CD4-positive, alpha-beta T cell (primary cell): ENCODE results near the gene PTGES2. TPM values are rescaled to one million over a fixed set of nuclear protein-coding genes. Genes with fewer than 3 reads are reported as not detected.

Experiments used
- ATAC-seq: fragments of 200-7000 bp; cut with Tn5 transposase; one replicate; pipeline ENCODE4 v1.10.0; 2022; ENCODE audit warnings: mild to moderate bottlenecking; ENCODE audit not compliant: poor library complexity
- CTCF ChIA-PET: fragments of 350-600 bp; sonication (Branson Sonifier 250); formaldehyde crosslinking; loops from one replicate; lab custom pipeline; 2021; ENCODE audit warnings: antibody characterized with exemption, inconsistent platforms; lab: Charles Lee
- POLR2A ChIA-PET: fragments of 350-600 bp; sonication (Branson Sonifier 250); formaldehyde crosslinking; loops from one replicate; lab custom pipeline; 2021; ENCODE audit warnings: antibody characterized with exemption, inconsistent platforms; lab: Charles Lee
- DNase-seq, 14 experiments: peaks; one replicate each; pipeline ENCODE4 v3.0.0-alpha.2; 2013 to 2020; ENCODE audit warnings: mixed read lengths in 2 of 14
- H3K27ac ChIP-seq, 2 donors: one replicate each; pipeline versions ENCODE4 v1.5.1 to v1.7.0; 2013; ENCODE audit warnings: low read length in 2 of 2, low read depth in 1 of 2, mild to moderate bottlenecking in 1 of 2
- H3K27me3 ChIP-seq, 2 experiments: 1 replicate in 1 of 2; 2 replicates in 1 of 2; pipeline versions ENCODE4 v1.6.1 to v1.7.0; 2013; ENCODE audit warnings: low read length in 2 of 2, control low read depth in 1 of 2, mild to moderate bottlenecking in 1 of 2, moderate library complexity in 1 of 2; ENCODE audit not compliant: insufficient read depth in 2 of 2, control insufficient read depth in 1 of 2
- H3K36me3 ChIP-seq: one replicate; pipeline ENCODE4 v1.6.1; 2013; ENCODE audit warnings: low read length, control low read depth; ENCODE audit not compliant: insufficient read depth
- H3K4me1 ChIP-seq: one replicate; pipeline ENCODE4 v1.6.1; 2013; ENCODE audit warnings: low read length, control low read depth; ENCODE audit not compliant: insufficient read depth
- H3K4me3 ChIP-seq: one replicate; pipeline ENCODE4 v1.5.1; 2013; ENCODE audit warnings: mild to moderate bottlenecking, low read length, moderate library complexity
- H3K9me3 ChIP-seq, 2 experiments: 1 replicate in 1 of 2; 2 replicates in 1 of 2; pipeline versions ENCODE4 v1.6.1 to v1.7.0; 2013; ENCODE audit warnings: low read length in 2 of 2, mild to moderate bottlenecking in 2 of 2, control low read depth in 1 of 2, moderate library complexity in 1 of 2; ENCODE audit not compliant: control insufficient read depth in 1 of 2, insufficient read depth in 1 of 2
- H3K27ac Mint-ChIP-seq: one replicate; pipeline ENCODE4 v1.8.0; 2020; ENCODE audit warnings: mixed read lengths
- H3K27me3 Mint-ChIP-seq: one replicate; pipeline ENCODE4 v1.8.0; 2021; ENCODE audit warnings: mixed read lengths
- H3K36me3 Mint-ChIP-seq: one replicate; pipeline ENCODE4 v1.8.0; 2021; ENCODE audit warnings: low read depth, mixed read lengths
- H3K4me1 Mint-ChIP-seq: one replicate; pipeline ENCODE4 v1.8.0; 2021; ENCODE audit warnings: low read depth, mixed read lengths
- H3K4me3 Mint-ChIP-seq: one replicate; pipeline ENCODE4 v1.8.0; 2020; ENCODE audit warnings: mild to moderate bottlenecking, mixed read lengths
- H3K9me3 Mint-ChIP-seq: one replicate; pipeline ENCODE4 v1.8.0; 2020; ENCODE audit warnings: mixed read lengths
- intact Hi-C, 2 experiments: fragments of 100-400 bp; cut with DNase I in 1 of 2; cut with micrococcal nuclease in 1 of 2; formaldehyde crosslinking; loops; one replicate each; pipeline versions ENCODE4 v1.15.1 to v1.9.0; 2023 to 2025; cut with DNase I, micrococcal nuclease
- total RNA-seq, 174 experiments: library from RNA in 2 of 174; stranded (reverse) in 2 of 174; gene quantifications; one replicate each; pipeline ENCODE4 v1.2.3 and lab custom pipeline; 2021 to 2026
- TF ChIP-seq, protein P1 (sequence below): fragments of 200-600 bp; IDR thresholded peaks from one replicate; pipeline ENCODE4 v1.8.0; 2022; ENCODE audit warnings: antibody characterized with exemption, mild to moderate bottlenecking

Gene PTGES2
- total RNA-seq, 2 experiments from 2014 or later: 43.7 to 43.8 TPM

DNA sequence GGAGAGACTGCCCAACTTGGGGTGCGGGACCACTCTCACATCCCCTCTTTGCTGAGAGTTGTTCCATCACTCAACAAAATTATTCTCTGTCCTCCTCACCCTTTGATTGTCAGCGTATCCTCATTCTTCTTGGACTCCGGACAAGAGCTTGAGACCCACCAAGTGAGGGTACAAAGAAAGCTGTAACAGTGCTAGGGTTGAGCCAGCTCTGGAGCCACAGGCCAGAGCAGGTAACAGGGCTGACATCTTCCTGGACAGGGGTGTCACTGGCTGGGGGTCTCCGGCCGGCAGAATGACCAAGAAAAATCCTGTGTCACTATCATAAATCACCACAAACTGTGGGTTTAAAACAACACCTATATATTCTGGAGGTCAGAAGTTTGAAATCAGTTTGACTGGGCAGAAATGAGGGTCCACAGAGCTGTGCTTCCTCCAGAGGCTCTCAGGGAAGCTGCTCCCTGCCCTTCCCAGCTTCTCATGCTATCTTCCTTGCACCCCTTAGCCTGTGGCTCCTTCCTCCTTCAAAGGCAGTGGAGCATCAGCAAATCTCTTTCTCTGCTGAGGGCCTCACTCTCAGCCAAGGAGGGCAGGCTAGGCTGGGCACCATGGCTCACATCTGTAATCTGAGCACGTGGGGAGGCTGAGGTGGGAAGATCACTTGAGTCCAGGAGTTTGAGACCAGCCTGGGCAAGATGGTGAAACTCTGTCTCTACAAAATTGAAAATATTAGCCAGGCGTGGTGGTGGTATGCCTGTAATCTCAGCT, 28.4 kb upstream of the PTGES2 start:
- ATAC-seq (no peak), DNase-seq (no peak)
- Histone ChIP-seq H3K4me3 (no peak overlapping the region), H3K36me3 (no peaks in the 10 kb centered on the region), H3K4me1 (peaks cover 15% of the 10 kb centered on the region), H3K9me3 (no peaks in the 10 kb centered on the region), H3K27ac (no peak overlapping the region), H3K27me3 (no peaks in the 10 kb centered on the region)
- ChIA-PET CTCF (no interaction called here), POLR2A (no interaction called here)
- H3K4me1 Mint-ChIP-seq: peaks cover 7% of the 10 kb centered on the region
- H3K9me3 Mint-ChIP-seq: no peaks in the 10 kb centered on the region
- no peak overlapping the region for H3K27ac Mint-ChIP-seq
- intact Hi-C loops: loop anchor here in 1 of 2 experiments (10.0 kb wide), 1 partner anchor 931 kb away; no protein-coding TSS in a partner anchor
- no peaks in the 10 kb centered on the region for H3K27me3 Mint-ChIP-seq
- peaks cover 4% of the 10 kb centered on the region for H3K36me3 Mint-ChIP-seq
- no peak overlapping the region for H3K4me3 Mint-ChIP-seq
- TF ChIP-seq, protein P1, sequence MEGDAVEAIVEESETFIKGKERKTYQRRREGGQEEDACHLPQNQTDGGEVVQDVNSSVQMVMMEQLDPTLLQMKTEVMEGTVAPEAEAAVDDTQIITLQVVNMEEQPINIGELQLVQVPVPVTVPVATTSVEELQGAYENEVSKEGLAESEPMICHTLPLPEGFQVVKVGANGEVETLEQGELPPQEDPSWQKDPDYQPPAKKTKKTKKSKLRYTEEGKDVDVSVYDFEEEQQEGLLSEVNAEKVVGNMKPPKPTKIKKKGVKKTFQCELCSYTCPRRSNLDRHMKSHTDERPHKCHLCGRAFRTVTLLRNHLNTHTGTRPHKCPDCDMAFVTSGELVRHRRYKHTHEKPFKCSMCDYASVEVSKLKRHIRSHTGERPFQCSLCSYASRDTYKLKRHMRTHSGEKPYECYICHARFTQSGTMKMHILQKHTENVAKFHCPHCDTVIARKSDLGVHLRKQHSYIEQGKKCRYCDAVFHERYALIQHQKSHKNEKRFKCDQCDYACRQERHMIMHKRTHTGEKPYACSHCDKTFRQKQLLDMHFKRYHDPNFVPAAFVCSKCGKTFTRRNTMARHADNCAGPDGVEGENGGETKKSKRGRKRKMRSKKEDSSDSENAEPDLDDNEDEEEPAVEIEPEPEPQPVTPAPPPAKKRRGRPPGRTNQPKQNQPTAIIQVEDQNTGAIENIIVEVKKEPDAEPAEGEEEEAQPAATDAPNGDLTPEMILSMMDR: no peak

DNA sequence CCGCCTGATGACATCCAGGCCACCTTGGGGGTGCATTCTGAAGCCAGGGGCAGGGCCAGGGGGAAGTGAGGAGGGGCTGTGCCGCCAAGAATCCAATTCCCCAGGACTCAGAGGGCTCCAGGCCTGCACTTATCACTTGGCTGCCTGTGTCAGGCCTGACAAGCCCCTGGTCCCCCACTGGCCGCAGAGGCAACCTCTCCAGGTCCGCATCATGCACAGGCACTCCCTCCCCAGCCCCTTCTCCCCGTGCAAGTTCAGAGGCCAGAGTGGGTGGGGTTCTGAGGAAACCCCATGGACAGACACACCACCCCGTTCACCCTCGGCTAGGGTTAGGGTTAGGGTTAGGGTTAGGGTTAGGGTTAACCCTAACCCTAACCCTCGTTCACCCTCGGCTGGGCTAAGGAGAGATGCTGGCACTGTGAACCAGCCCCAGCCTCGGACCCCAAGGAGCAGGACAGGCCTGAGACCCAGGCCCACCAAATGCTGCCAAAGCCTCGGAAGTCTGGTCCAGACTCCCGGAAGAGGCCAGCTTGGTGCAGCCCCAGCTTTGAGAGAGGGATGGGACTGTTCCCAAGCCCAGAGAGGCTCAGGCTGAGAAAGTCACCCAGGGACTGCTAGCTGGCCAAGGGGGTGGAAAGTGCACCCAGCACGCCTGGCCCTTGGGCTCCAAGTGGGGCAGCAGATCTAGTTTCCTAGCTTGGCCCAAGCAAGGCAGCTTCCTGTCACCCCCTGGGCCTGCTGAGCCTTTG, 26.6 kb upstream of the PTGES2 start:
- ATAC-seq: no peak
- peaks cover under 1% of the 10 kb centered on the region for H3K4me1 Mint-ChIP-seq
- intact Hi-C loops: loop anchor here in 1 of 2 experiments (10.0 kb wide), 1 partner anchor 929 kb away; no protein-coding TSS in a partner anchor
- no peaks in the 10 kb centered on the region for H3K36me3 ChIP-seq
- no peaks in the 10 kb centered on the region for H3K27me3 ChIP-seq
- ChIA-PET POLR2A (no interaction called here), CTCF (no interaction called here)
- H3K9me3 ChIP-seq: no peaks in the 10 kb centered on the region
- no peak overlapping the region for H3K27ac ChIP-seq
- peaks cover under 1% of the 10 kb centered on the region for H3K4me1 ChIP-seq
- H3K27ac Mint-ChIP-seq: no peak overlapping the region
- no peaks in the 10 kb centered on the region for H3K36me3 Mint-ChIP-seq
- TF ChIP-seq, protein P1: no peak
- H3K4me3 ChIP-seq: no peak overlapping the region
- H3K9me3 Mint-ChIP-seq: no peaks in the 10 kb centered on the region
- no peak overlapping the region for H3K4me3 Mint-ChIP-seq
- H3K27me3 Mint-ChIP-seq: no peaks in the 10 kb centered on the region
- DNase-seq: no peak

DNA sequence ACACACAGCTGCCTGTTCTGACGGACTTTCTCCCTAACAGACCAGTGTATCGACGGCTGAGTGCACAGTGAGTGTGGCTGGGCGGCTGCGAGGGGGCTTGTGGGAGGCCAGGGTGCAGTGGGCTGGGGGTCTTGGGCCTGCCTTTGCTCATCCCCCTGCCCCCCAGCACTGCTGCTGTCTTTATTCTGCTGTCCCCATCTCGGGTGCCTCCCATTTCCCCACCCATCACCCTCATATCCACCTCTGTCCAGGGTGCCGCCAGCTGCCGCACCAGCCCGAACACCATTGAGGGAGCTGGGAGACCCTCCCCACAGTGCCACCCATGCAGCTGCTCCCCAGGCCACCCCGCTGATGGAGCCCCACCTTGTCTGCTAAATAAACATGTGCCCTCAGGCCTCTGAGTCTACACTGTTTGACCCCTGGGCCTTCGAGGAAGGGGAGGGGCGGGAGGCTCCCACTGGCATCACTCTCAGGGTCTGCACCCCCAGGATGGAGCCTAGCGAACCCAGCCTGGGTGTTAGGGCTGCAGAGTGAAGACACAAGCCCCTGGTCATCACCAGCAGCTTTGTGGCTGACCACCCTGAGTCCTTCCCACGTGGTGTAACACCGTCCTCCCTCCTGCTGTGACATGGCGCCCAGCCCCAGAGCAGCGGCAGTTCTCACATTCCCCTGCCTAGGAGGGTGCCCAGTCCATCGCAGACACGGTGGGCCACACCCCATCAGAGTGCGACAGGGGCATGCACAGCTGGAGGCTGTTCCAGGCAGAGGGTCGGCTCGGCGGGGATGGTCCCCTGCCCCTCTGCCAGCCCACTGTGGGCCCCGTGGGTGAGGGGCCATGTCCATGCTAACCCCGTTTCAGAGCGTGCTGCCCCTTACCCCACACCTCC, 25.8 kb upstream of the PTGES2 start:
- Mint-ChIP-seq H3K27me3 (no peaks in the 10 kb centered on the region), H3K4me1 (no peaks in the 10 kb centered on the region), H3K9me3 (no peaks in the 10 kb centered on the region), H3K4me3 (no peak overlapping the region), H3K36me3 (no peaks in the 10 kb centered on the region), H3K27ac (no peak overlapping the region)
- H3K36me3 ChIP-seq: no peaks in the 10 kb centered on the region
- H3K4me1 ChIP-seq: no peaks in the 10 kb centered on the region
- intact Hi-C loops: loop anchor here in 1 of 2 experiments (10.0 kb wide), 1 partner anchor 929 kb away; no protein-coding TSS in a partner anchor
- no peaks in the 10 kb centered on the region for H3K27me3 ChIP-seq
- ATAC-seq (no peak), DNase-seq (no peak)
- ChIA-PET POLR2A (no interaction called here), CTCF (no interaction called here)
- TF ChIP-seq, protein P1: no peak
- no peaks in the 10 kb centered on the region for H3K9me3 ChIP-seq
- no peak overlapping the region for H3K27ac ChIP-seq
- H3K4me3 ChIP-seq: no peak overlapping the region
